Right cardiac atrium (tissue), 5 donors: ENCODE data around the gene TTC7B. TPM values are rescaled to one million over a fixed set of nuclear protein-coding genes. Genes with fewer than 3 reads are reported as not detected.
A peak's percentile ranks its signal among the peaks of the same experiment; 100 is the strongest.

Experiments used
- ATAC-seq, 2 donors: fragments of 200-7000 bp; cut with Tn5 transposase; one replicate each; pipeline versions ENCODE4 v1.8.0 to v1.9.1; 2020; ENCODE audit warnings: moderate library complexity in 2 of 2, mild to moderate bottlenecking in 1 of 2
- DNase-seq, 3 donors: peaks; one replicate each; pipeline ENCODE4 v3.0.0-alpha.2; 2020
- H3K27ac ChIP-seq: one replicate; pipeline ENCODE4 v1.5.1; 2013; ENCODE audit warnings: mild to moderate bottlenecking, low read length, control low read depth, moderate library complexity
- H3K27me3 ChIP-seq: one replicate; pipeline ENCODE4 v1.6.1; 2013; ENCODE audit not compliant: control insufficient read depth, insufficient read depth
- H3K4me1 ChIP-seq: one replicate; pipeline ENCODE4 v1.6.1; 2013; ENCODE audit warnings: low read length; ENCODE audit not compliant: control insufficient read depth, insufficient read depth
- H3K4me3 ChIP-seq: one replicate; pipeline ENCODE4 v1.5.1; 2013; ENCODE audit warnings: low read length, control low read depth
- H3K9me3 ChIP-seq: one replicate; pipeline ENCODE4 v1.6.1; 2013; ENCODE audit warnings: low read length; ENCODE audit not compliant: control insufficient read depth
- WGBS: extraction: QIAGEN DNeasy Blood & Tissue Kit; methylation state at CpG from one replicate; pipeline ENCODE4 v1.1.7; 2013; 5-methylcytosine and 5-hydroxymethylcytosine counted together
- intact Hi-C, 4 donors: fragments of 100-400 bp; cut with DNase I; formaldehyde crosslinking; loops; one replicate each; pipeline versions ENCODE4 v1.11.0 to v1.14.0; 2022 to 2023
- polyA plus RNA-seq: library from polyadenylated mRNA; stranded (reverse); fragments of 200-250 nt; gene quantifications from one replicate; pipeline ENCODE4 v1.2.3, GENCODE V29; 2013
- total RNA-seq, 4 donors: library from RNA; stranded (reverse); fragmentation: NEBNext Ultra II Directional; extraction: Animal tissue kit (Norgen Biotek cat#: 25700); gene quantifications; one replicate each; pipeline ENCODE4 v1.2.1, GENCODE V29; 2021
- donor health status: healthy with polysubstance abuse.
- donor health status: DM: no; HTN: yes; CAD: no.
- donor health status: DM: no; HTN: no; CAD: no.
- donor health status: DM: no; HTN: yes; CAD: no; lungs with severe emphysema.
- donor health status: DM: yes; HTN: yes; CAD: no.

The TTC7B gene
- total and polyA plus RNA-seq, 5 donors, result 38.1 to 88.7 (median 82.8) TPM

- H3K27me3 ChIP-seq, result no peaks in the 10 kb centered on the region
- peak overlapping the region; percentile 48 for H3K27ac ChIP-seq
- 94% methylated on average over 12 of the region's 12 CpGs for WGBS
- DNase-seq (peak in 2 of 3 donors; percentile 52 to 60), ATAC-seq (no peak)
- peaks cover 8% of the 10 kb centered on the region for H3K4me1 ChIP-seq
- no peak overlapping the region for H3K4me3 ChIP-seq
- intact Hi-C loops, result no loop called here
- H3K9me3 ChIP-seq, result no peaks in the 10 kb centered on the region
Observed at GRCh38 chr14:90556666-90557450, 259.4 kb downstream of the TTC7B start.

DNA sequence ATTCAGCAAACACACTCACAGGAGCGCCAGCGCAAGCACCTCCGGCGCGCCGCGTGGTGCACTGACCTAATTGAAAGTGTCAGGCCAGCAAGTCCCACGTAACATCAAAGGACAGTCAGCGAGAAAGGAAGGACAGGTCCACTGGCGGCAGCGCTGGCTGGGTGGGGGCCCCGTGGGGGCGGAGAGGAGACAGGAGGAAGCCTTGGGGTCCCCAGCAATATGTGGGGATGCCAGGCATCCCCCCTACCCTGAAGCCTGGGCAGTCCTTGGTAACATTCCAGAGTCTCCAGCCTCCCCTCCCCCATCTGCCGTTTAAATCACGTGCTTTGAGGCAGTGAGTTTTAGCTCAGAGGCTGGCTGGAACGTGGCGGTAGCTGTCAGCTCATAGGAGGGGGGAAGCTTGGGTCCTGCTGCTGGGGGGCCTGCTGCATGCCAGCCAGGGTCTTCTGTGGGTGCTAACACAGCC lies 260.2 kb downstream of the TTC7B start:
- 42% methylated on average over 17 of the region's 17 CpGs for WGBS
- no peak overlapping the region for H3K4me3 ChIP-seq
- peak; percentile 50 to 55 for ATAC-seq
- peaks cover 8% of the 10 kb centered on the region for H3K4me1 ChIP-seq
- no peaks in the 10 kb centered on the region for H3K9me3 ChIP-seq
- DNase-seq, result peak; percentile 50 to 78 (median 74)
- intact Hi-C loops, result no loop called here
- peak overlapping the region; percentile 48 for H3K27ac ChIP-seq
- no peaks in the 10 kb centered on the region for H3K27me3 ChIP-seq

GRCh38 chr14:90555126-90556011 lies 260.9 kb downstream of the TTC7B start:
- ATAC-seq (no peak), DNase-seq (peak in 2 of 3 donors; percentile 32 to 43)
- Histone ChIP-seq H3K27ac (peak overlapping the region; percentile 48), H3K4me3 (no peak overlapping the region), H3K4me1 (peaks cover 8% of the 10 kb centered on the region), H3K27me3 (no peaks in the 10 kb centered on the region), H3K9me3 (no peaks in the 10 kb centered on the region)
- intact Hi-C loops, result no loop called here
- WGBS, result 79% methylated on average over 21 of the region's 21 CpGs

GRCh38 chr14:90554341-90554740 lies 261.9 kb downstream of the TTC7B start:
- 63% methylated on average over 13 of the region's 13 CpGs for WGBS
- DNase-seq (peak; percentile 62 to 84 (median 77)), ATAC-seq (peak; percentile 55 to 58)
- Histone ChIP-seq H3K27me3 (no peaks in the 10 kb centered on the region), H3K4me1 (peaks cover 8% of the 10 kb centered on the region), H3K4me3 (no peak overlapping the region), H3K27ac (peak overlapping the region; percentile 5), H3K9me3 (no peaks in the 10 kb centered on the region)
- intact Hi-C loops, result no loop called here

- Histone ChIP-seq H3K4me1 (peaks cover 8% of the 10 kb centered on the region), H3K9me3 (no peaks in the 10 kb centered on the region), H3K27ac (peak overlapping the region; percentile 5), H3K27me3 (no peaks in the 10 kb centered on the region), H3K4me3 (no peak overlapping the region)
- ATAC-seq (no peak), DNase-seq (peak in 2 of 3 donors; percentile 26 to 32)
- WGBS, result 68% methylated on average over 9 of the region's 9 CpGs
- intact Hi-C loops, result no loop called here
Observed at GRCh38 chr14:90553921-90554336, 262.3 kb downstream of the TTC7B start.

DNA sequence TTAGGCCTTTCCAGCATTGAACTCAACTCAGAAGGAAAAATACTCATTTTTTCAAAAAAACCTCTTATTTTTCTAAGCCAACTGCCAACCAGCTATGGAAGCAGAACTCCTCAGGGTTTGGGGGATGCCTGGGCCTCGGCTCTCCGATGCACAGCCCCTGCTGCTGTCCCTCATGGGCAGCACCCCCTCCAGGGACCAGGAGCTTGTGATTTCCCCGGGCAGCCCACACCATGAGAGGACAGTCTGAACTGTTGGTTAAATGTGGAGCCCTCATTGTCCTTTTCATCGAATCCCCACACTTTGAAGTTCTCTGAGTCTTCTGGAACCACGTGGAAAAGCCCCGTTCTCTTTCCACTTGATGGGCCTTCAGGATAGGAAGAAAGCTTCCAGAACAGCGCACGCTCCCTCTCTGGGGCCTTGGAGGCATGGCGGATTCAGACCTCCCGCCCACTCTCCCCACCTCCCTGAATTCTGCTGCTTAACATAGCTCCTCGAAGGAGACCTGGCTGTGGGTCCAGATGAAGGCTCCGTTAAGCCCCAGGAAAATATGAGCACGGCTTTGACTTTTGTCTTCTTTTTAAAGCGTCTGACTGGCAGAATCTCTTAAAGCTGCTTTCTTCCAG lies 262.8 kb downstream of the TTC7B start:
- DNase-seq (peak in 1 of 3 donors; percentile 33), ATAC-seq (no peak)
- no peaks in the 10 kb centered on the region for H3K9me3 ChIP-seq
- peaks cover 8% of the 10 kb centered on the region for H3K4me1 ChIP-seq
- no peaks in the 10 kb centered on the region for H3K27me3 ChIP-seq
- intact Hi-C loops, result no loop called here
- no peak overlapping the region for H3K4me3 ChIP-seq
- H3K27ac ChIP-seq, result no peak overlapping the region
- WGBS, result 85% methylated on average over 14 of the region's 14 CpGs

DNA sequence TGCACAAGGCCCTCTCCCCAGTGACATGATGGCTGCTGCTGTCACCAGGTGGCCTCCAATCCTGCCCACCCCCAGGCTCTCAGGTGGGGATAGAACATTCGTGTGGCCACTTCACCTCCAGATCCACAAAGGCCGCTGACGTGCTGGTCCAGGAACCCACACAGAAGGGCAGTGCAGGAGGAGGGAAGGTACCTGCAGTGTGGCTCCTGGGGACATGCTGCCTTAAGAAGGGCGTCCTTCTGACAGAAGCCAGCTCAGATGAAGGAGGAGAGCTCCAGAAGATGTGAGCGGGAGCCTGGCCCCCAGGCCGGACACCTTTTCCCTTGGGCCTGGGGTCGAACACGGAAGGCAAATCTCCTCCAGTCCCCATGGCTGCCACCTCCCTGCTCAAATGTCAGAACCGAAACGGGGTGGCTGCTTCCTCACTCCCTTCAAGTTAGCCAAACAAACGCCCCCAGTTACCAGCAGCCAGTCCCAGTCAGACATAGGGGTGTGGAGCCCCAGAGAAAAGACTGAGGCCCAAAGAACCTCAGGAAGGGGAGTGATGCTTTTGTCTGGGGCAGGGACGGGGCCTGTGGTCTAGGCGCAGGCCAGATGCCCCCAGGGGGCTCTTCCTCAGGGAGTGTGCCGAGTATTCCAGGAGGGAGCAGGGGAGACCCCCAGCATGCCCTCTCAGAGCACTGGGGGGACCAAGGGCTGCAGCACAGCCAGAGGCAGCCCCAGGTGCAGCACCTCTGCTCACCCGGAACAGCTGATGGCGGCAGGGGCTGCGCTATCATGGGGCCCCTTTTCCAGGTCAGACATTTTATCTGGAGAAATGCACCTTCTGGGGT lies 263.5 kb downstream of the TTC7B start:
- Histone ChIP-seq H3K27me3 (no peaks in the 10 kb centered on the region), H3K27ac (no peak overlapping the region), H3K9me3 (no peaks in the 10 kb centered on the region), H3K4me3 (no peak overlapping the region), H3K4me1 (peaks cover 8% of the 10 kb centered on the region)
- peak in 2 of 3 donors; percentile 37 to 44 for DNase-seq
- intact Hi-C loops, result no loop called here
- ATAC-seq, result no peak
- 92% methylated on average over 17 of the region's 17 CpGs for WGBS

DNA sequence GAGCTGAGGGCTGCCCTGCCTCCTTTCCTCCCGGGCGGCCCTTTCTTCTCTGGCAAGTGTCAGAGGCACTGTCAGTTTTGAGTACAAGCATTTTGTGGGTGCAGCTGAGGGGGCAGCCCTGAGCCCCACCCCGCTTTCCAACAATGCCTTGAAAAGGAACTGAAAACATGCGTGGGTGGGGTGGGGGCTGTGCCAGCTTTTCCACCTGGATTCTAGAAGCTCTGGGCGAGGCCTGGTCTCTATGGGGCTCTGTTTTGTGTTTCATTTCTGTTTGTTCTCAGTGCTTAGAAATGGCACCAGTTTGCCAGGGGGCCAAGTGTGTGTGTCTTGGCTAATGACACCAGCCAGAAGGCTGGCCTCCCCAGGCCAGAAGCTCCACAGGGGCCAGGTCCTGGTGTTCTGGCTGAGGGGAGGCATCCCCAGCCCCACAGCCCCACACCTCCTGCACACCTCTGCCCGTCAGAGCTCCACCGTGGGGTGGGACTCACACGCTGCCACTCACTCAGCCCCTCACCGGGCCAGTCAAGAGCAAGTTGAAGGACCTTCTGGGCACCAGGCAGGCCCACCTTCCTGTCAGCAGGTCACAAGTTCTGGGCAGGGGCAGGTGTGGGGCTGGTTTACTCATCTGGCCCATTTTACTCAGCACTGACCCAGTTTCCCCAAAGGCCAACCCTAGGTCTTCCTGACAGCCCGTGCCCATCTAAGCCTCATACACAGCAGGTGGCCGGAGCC lies 264.3 kb downstream of the TTC7B start:
- no peaks in the 10 kb centered on the region for H3K9me3 ChIP-seq
- intact Hi-C loops, result no loop called here
- no peak overlapping the region for H3K27ac ChIP-seq
- DNase-seq (no peak), ATAC-seq (no peak)
- H3K27me3 ChIP-seq, result no peaks in the 10 kb centered on the region
- peaks cover 8% of the 10 kb centered on the region for H3K4me1 ChIP-seq
- H3K4me3 ChIP-seq, result no peak overlapping the region
- WGBS, result 86% methylated on average over 11 of the region's 11 CpGs

DNA sequence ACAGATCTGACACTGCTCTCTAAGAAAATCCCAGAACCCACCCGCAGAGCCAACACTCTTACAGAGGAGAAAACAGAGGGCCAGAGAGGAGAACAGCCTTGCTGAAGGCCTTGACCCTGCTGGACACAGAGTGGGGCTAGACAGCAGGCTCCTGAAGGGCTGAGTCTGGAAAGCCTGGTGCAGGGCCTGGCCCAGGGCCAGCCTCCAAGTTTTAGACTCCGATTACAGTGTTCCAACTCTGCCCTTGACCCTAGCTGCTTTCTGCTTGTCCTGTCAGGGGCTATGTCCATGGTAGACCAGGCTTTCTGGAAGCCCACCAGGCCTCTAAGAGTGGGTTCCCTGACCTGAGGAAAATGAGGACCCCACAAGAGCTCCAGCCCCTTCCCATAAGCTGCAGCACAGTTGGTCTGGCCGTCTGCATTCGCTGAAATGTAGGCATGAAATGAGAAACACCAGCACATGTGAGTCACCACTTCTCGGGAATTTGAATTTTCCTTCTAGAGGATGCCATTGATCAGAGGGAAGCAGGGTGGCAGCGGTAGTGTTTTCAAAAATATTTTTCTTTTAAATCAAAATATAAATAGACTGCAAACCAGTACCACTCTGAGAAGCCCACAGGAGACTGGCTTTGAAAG lies 265.0 kb downstream of the TTC7B start:
- intact Hi-C loops, result no loop called here
- Histone ChIP-seq H3K4me1 (peaks cover 8% of the 10 kb centered on the region), H3K4me3 (no peak overlapping the region), H3K27me3 (no peaks in the 10 kb centered on the region), H3K27ac (no peak overlapping the region), H3K9me3 (no peaks in the 10 kb centered on the region)
- no peak for ATAC-seq
- DNase-seq, result peak in 2 of 3 donors; percentile 63 to 70
- WGBS, result 86% methylated on average over 6 of the region's 6 CpGs
